NCI-H2029 (cell line): ENCODE measurements around the gene TEX35.
"Not testable (repeated sequence)": the region's sequence is repeated elsewhere in the genome, so short reads cannot be mapped to it uniquely, and the experiment has no call there.

Experiments
- DNase-seq: peaks from one replicate; lab custom pipeline; 2025; lab: John Stamatoyannopoulos, UW

Gene TEX35

DNA sequence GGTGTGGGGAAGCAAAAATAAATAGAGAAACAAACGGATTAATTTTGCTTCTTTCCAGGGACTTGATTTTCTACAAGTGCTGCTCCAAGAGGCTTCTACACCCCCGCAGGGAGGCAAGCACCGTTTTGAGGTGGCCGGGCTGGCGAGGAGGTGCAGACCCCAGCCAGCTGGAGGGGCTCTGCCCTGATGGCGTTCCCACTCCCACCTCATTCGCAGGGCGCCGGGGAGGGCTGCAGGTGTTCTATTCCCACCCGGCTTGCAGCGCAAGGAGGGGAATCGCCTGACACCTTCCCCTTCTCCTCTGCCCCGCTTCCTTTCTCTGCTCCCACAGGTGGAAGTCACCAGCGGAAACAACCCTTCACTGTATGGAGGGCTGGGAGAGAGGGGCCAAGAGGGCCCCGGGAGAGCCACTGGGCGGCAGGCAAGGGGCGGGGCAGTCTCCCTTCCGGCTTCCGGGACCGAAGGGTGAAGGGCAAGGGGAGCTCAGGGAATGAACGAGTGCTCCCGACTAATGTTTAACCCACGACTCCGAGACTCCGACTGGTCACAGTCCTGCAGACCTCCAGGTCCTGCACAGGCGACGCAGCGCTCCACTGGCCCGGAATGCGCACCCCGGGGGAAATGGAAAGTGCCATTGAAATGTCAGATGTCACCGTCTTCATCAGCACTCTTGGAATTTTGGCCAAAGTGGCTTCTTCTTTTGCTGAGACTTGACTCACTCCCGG is 29.1 kb downstream of the TEX35 start:
- no peak for DNase-seq

DNA sequence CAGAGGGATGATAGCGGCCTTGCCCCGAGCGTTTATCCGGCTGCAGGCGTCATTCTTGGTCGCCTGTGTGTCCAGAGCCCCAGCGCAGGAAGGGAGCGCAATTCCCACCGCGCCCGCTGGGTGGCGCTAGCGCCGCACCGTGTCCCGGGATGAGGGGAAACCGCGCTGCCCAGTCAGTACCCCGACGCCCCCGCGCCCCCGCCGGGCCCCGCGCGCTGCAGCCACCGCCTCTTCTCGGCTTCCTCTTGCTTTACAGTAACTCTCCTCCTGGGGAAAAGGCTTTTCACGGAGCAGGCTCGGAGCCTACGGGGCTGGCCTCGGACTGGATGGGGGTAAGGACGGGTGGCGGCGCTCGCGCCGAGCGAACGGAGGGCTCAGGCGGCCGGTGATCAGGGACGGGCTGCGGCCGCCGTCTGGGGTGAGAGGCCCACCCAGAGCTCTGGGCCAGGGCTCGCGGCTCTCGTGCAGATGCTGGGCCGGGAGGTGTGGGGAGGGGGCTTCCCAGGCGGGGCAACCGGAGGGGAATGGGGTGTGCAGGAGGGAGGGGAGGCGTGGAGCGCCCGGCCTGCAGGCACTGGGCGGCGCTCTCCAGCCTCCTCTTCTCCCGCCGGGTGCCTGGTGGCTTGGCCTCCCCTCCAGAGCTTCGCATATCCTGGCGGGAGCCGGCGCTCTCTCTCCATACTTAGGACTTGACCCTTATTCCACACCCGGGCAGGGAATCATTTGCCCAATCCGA is 29.8 kb downstream of the TEX35 start:
- DNase-seq: no peak

DNA sequence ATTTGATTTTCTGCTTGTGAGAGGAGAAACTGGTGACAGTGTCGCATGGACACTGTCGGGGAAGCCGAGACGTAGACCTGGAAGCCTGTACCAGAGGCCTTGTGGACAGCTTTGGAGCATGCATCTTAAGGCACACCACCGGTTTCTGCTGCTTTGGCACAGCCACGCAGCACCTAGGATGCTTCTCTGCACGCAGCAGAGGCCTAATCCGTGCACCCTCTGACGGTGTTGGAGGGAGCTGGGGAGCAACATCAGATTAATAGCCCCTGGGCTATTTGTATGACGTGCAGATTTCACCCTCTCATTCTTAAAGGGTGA is 30.3 kb downstream of the TEX35 start:
- DNase-seq: no peak

DNA sequence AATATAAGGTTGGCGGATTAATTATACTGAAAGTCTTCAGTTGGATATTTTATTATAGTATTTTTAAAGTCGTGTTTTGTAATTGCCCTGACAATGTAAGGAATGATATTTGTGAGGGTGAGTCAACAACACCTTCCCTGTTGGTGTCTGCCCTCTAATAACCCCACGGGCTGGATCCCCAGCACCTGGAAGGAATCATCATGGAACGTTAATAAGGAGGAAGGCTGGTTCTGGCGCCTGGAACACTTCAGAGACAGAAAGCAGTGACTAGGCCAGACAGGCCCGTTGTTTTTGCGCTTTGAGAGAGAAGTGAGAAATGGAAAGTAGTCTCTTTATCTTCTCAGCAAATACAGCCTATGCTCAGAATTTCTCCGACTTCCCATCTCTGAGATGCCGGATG is 31.6 kb downstream of the TEX35 start:
- no peak for DNase-seq

DNA sequence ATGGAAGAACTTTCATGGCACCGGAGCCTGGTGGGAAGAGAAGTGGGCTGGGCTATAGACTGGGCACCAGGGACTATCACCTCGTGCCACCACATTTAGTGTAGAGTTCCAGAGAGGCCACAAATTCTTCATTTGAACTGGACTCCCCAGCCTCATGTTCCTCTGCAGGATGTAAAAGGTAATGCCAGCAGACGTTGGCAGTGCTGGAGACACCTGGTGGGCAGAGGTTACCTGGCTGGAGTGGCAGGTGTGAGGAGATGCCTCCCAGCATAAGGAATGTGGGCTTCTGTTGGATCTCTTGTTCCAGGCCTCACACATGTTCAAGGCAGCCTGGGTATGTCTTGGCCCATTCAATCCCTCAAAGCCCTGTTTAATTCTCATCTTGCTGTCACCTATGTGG is 35.2 kb downstream of the TEX35 start:
- DNase-seq: no peak

DNA sequence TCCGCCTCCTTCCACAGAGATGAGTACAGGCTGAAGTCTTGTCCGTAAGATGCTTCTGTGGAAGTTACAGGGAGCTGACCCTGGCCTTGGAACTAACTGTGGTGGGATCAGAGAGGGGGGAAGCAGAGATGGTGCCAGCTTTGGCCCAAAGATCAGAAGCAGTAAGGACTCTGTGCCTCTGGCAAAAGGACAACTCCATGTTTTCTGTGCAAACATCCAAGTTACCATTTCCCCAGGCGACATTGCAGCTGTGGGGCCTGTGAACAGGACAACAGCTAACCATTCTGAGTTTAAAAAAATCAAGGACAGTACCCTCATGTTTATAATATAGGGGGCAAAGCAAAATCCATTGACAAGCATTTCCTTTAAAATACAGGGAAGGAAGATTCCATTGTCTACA is 38.4 kb downstream of the TEX35 start:
- DNase-seq: no peak

DNA sequence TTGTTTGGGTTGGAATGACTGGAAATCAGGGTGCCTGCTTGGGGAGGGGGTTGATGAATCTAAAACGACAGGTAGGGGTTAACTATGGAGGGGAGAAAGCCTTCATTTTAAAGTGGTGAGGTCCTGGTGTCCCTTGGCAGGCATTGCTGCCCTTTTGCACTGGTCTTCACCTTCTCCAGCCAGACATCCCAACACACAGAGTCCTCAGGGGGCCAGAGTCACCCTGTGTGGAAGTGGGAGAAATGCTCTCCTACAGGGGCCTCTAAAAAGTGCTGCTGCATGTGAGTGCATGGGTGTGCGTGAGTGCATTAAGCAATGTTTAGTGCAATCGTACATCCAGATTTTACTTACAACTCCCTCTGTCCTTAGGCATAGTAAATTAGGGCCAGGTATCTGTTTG is 39.0 kb downstream of the TEX35 start:
- no peak for DNase-seq

DNA sequence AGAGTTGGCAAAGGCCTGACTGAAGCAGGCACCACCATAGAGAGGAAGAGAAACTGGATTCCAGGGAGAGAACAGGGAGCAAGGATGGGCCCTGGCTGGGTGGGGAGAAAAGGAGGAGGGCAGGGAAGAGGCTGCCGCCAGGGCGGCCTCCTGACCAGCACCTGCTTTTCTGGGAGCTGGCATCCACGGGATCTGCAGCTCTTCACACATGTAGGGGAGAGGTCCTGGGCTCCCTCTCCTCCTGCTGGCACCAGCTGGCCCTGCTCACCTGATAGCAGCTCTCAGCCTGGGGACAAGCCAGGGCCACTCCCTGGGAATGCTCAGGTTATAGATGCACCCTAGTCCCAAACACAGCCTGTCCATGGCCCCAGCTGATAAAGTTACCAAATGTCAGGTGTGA is 39.9 kb downstream of the TEX35 start:
- DNase-seq: no peak

DNA sequence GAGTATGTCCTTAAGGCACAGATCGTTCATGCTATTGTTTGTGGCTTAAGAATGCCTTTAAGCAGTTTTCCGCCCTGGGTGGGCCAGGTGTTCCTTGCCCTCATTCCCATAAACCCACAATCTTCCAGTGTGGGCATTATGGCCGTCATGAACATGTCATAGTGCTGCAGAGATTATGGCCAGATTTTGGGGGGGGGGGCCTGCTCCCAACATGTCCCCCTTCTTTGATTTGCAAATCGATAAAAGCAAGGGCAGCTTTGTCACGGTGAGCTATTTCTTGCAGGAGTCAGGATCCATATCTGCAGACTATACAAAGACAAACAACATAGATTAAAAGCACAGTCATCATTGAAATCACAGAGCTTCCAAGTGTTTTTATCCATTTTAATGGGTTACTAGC is 41.4 kb downstream of the TEX35 start:
- not testable (repeated sequence) for DNase-seq

DNA sequence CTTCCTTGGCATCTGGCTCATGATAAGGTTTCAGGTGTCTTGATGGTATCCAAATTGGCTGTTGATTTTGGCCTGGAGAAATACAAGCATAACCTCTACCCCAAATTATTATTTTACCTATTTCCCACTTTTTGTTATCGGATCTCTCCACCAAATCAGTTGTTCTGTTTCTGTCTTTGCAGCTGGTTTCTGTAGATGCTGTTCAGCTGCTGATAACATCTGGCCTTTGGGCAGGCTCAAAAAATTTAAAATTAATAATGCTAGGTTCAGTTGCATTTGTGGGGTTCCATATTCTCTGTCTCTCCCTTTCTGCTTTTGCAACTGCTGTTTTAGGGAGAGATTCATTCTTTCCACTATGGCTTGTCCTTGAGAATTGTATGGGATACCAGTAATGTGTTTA is 42.7 kb downstream of the TEX35 start:
- DNase-seq: not testable (repeated sequence)

DNA sequence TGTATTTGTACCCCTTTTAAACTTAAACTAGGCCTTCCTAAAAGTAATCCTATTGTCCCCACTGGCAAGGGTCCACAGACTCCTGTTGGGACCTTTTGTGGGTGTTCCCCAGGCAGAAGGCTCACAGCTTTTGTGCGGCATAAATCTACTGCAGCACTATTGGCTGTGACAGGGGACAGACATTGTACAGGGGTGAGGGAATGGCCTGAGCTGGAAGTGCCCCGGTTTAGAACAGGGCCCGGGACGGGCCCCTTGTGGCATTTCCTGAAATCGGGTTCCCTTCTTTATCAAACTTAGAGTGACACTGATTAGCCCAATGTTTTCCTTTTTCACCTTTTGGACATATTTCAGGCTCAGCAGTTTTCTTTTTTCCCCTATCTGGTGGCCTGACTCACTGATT is 45.9 kb downstream of the TEX35 start:
- DNase-seq: not testable (repeated sequence)

DNA sequence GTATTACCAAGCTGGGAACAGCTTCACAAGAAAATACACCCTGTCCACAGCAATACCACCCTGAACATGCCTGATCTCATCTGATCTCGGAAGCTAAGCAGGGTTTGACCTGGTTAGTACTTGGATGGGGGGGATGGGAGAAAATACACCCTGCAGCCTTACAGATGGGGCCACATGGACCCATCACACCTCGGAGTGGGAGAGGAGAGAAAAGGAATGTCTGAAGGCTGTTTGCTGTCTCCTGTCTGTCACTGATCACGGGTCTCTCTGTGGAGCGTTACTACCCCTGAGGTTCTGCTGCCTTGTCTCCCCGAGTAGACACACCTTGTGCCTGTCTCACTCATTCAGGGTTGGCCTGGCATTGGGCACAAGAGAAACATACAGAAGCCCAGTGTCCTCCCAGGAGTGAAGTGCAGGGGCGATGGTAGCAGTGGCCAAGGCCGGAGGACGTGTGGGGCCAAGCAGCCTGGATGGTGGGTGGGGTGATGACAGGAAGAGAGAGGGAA is 48.0 kb downstream of the TEX35 start:
- DNase-seq: no peak

DNA sequence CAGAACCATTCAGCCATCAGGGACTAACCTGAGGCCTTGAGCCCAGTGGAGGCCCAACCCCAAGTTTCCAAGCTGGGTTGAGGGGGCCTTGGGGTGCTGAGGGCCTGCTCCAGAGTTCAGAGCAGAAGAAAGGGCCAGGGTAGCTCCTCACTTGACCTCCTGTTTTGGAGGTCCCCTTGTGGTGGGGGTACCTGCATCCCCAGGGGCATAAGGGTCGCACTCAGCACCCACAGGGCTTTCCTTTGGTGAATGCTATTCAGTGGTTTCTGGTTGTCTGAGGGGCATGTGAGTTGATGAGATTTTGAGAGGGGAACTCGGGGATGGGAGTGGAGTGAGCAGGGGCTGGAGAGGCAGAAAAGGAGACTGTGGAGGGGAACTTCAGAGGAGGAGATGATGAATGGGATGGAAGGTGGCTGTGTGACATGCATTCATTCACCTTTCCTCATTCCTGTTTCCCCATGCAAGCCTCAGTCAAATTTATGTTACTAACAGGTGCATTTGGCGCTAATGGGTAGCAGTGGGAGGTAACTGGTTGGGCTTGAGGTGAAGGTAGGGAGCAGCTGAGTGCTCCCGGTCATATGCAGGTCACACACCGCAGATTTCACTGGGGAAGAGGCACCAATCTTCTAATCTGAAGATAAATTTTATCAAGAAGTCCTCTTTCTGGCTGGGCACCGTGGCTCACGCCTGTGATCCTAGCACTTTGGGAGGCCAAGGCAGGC is 50.4 kb downstream of the TEX35 start:
- DNase-seq: no peak

DNA sequence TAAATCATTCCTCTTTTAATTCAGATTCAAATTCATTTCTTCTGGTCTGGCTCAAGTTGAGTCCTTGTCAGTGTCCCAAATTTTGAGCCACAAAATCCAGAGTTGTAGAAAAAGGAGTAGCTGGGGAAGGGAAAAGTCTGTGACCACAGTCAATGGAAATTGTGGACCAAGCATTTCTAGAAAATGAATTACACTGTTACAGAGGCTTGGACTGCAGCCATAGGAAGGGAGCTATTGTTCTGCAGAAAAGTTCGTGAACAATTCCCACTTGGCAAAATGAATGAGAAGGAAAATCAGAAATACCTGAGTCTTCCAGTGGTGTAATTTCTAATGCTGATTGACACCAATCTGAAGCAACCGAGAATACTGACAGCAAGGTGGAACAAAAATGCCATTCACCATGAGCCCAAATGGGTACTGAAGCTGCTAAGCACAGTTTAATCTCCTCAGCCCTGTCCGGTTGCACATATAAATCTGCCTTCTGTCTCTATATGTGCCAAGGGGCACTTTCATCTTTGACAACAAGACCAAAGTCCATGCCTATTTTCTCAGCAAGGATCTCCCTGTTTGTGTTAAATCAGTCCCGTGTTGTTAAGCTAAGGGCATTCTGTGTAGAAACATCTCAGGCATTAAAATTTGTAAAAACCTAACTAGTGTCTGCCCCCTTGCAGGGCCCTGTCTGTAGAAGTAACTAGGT is 51.3 kb downstream of the TEX35 start:
- DNase-seq: no peak

DNA sequence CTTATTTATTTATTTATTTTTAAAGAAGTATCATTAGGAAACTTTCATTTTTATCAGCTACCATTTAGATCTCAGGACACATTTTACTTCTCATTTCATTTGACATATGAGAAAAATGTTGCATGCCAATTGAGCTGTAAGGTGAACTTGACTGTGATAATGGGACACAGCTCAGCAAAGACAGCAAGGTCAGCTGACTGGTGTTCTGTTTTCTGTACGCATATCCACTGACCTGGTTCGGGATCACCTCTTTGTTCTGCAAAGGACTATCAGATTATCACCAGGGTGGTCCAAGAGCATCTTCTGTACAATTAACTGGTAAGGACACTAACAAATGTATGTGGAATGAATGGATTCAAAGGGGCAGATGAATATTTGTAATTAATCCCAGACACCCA is 51.9 kb downstream of the TEX35 start:
- no peak for DNase-seq

DNA sequence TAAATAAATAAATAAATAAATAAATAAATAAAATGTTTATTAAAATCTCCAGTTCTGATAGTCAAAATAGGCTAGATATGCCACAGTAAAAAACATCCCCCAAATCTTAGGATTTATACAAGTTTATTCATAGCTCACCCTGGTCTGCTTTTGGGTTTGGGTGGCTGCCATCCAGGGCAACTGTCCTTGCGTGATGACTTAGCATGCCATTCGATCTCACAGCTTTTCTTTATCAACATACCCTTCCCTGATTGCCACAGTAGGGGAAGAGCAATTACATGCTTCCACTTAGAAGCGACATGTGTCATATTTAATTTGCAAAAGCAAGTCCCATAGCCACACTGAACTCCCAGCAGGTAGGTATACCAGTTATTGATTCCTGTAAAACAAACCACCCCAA is 52.7 kb downstream of the TEX35 start:
- no peak for DNase-seq

DNA sequence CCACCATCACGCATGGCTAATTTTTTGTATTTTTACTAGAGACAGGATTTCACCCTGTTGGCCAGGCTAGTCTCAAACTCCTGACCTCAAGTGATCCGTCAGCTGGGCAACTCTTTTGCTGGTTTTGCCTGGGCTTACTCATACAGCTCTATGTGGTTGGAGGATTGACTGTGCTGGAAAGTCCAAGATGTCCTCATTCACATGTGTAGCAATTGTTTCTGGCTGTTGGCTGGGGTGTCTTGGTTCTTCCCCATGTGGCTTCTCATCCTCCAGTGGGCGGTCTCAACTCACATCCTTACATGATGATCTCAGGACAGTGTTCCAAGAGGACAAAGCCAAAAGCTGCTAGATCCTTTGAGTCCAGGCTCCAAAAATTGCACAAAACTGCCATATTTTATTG is 53.3 kb downstream of the TEX35 start:
- no peak for DNase-seq

DNA sequence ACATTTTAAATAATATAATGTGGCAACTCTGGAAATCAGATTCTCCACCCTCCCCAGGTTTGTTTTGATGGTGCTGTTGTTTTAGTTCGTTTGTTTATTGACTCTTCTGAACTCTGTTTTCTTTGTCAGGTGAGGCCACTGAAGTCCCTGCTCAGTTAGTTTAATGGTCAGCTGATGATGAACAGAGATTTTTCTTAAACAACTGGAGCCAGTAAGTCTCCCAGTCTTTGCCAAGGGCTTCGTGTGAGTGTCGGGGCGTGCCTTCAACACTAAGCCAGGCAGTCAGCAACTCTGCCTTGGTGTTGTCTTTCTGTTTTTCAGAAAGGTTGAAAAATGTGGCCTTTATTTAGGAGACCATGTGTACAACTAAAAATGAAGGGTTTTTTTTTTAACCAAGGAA is 58.9 kb downstream of the TEX35 start:
- DNase-seq: no peak
